ENCODE results near the gene ATG7. TPM values are rescaled to one million over a fixed set of nuclear protein-coding genes. Genes with fewer than 3 reads are reported as not detected.
"Not testable (repeated sequence)": the region's sequence is repeated elsewhere in the genome, so short reads cannot be mapped to it uniquely, and the experiment has no call there.

ATG7 gene
- total RNA-seq, 1 experiment from 2014 or later, result 11.4 TPM

DNA sequence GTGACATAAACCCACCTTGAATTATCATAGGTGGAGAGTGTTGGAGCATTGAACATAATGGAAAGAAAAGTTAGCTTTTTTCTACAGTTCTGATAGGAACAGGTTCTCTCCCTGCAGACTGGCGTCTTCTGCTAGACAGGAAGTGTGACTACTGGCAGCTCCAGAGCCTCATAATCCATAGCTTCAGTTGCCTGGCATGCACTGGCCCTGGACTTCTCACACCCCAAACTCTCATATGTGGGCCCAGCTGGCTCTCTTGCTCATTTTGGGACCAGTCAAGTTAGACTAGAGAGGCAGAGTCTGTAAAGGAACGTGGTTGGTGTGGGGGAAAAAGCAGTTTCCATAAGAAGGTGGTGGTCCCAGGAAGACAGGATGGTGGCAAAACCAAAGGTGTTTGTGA lies 191.4 kb downstream of the ATG7 start:
- no peak for DNase-seq (ENCODE audit: low spot score)

DNA sequence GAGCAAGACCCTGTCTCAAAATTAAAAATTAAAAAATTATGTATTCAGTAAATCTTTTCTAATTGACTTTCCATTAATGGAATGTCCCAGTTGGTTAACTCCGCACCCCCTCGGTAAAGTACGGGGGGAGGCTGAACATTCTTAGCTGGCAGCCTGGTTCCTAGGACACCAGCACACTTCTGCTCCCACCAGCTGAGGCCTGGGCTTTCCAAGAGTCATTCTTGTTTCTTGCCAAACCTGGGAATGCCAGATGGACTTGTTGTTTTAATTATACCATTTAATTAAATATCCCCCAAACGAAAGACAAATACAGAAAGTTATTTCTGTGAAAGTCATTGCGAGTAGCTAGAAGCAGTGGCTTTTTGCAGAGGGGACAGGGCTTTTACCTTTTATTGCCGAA lies 192.2 kb downstream of the ATG7 start:
- no peak for DNase-seq (ENCODE audit: low spot score)

DNA sequence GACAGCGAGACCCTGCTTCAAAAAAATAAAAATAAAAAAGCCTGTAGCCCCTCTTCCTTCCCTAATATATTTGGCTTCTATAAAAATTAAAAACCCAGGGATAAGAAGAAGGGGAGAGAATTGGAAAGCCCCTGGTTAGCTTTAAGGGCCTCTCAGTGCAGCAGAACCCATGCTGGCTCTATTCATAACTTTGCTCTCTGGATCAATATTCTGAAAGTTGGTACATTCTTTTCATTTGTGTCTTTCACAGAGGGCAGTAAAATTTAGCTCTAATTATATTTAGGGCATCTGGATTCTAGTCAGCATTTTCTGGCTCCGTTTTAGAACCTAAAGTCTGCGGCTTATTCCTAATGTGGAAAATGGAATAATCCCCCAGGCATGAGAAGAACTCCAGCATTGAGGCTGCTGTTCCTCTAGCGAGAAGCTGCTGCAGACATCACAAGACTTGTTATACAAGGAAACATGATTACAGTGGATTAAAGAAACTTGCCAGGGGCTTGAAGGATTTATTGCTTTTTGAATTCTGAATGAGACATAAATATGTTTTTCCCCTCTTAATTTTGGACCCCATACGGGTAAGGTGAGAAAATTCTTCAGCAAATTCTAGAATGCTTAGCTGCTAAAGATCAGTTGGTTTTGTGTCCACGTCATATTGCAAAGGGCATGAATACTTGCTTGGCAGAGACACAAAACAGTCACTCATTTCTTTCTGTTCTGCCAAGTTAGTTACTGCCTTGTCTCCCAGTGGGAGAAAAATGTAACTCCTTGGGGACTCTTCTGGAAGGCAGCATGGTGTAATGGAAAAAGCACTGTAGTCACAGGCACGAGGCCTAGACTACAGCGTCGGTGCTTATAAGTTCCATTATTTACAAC lies 193.8 kb downstream of the ATG7 start:
- no peak for DNase-seq (ENCODE audit: low spot score)

DNA sequence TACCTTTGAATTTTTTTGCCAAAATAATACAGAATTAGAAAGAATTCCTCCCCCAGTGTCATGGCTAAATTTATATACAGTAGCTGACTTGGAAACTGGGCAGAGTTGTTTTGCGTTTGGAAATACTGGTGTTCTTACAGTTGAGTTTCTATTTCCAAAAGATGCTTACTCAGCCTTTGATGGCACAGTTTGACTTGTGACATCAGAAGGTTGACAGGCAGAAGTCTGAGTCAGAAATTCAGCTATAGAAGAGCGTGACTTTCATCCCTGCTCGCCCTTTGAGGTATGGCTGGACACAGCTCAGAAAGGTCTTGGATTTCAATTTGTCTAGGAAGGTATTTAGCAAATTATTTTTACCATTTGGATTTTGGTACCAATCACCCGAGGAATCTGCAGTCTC lies 195.7 kb downstream of the ATG7 start:
- DNase-seq (ENCODE audit: low spot score), result no peak

DNA sequence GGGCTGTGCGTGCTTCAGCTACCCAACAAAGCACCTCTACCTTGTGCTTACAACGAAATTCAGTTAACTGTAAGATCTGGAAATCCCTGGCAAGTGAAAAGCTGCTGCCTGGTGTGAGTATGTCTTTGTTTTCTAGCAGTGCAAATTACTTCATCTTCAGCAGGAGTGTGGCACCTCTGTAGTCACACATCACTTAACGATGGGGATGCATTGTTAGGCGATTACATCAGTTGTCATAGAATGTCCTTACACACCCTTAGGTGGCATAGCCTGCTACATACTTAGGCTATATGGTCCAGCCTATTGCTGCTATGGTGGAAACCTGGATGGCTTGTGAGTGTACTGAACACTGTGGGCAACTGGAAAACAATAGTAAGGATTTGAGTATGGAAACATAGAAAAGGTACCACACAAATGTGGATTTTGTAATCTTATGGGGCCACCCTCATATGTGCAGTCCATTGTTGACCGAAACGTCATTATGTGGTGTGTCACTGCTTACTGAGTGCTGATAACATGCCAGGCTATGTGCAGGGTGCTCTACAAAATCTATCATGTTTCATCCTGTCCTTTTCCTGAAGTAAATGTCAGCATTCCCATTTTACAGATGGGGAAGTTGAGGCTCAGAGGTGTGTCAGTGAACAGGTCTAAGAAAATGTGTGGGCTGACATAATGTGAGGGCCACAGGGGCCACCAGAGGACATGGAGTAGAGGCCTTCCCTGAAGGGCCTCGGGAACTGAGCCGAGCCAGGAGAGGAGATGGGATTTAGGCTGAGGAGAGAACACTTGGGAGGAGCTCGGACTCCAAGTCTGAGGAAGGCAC lies 198.0 kb downstream of the ATG7 start:
- no peak for DNase-seq (ENCODE audit: low spot score)

DNA sequence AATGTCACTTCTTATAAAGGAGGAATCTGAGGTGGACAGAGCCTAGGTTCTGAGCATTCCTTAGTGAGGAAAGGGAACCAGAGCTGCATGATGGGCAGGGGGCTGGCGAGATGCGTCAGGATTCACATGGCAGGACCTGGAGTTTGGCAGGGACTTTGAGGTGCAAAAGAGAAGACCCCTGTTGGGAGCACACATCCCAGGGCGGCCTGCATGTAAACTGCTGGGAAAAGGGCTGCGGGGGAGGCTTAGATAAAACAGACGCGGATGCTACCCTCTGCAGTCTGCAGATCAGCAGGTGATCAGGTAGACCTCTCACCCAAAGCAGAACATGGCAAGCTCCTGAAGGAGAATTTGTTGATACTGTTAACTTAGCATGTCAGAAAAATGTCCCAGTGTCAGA lies 203.1 kb downstream of the ATG7 start:
- no peak for DNase-seq (ENCODE audit: low spot score)

DNA sequence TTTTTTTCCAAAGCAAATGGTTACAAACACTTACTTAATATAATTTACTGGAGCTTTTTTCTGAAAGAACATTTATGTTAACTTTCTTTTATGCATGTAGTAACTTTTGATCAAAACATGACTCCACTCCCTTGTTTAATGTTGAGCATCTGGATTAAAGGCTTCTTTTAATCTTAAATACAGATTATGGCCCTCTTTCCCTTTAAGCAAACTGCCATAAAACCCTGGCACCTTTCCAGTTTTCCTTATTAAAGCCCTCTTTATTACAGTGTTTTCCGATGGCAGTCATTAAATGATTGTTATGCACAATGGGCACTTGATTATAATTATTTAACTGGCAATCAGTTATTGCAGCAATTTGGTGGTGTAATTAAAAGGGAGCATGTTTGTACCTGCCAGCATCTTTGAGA lies 204.5 kb downstream of the ATG7 start:
- DNase-seq (ENCODE audit: low spot score), result peak; percentile 57

DNA sequence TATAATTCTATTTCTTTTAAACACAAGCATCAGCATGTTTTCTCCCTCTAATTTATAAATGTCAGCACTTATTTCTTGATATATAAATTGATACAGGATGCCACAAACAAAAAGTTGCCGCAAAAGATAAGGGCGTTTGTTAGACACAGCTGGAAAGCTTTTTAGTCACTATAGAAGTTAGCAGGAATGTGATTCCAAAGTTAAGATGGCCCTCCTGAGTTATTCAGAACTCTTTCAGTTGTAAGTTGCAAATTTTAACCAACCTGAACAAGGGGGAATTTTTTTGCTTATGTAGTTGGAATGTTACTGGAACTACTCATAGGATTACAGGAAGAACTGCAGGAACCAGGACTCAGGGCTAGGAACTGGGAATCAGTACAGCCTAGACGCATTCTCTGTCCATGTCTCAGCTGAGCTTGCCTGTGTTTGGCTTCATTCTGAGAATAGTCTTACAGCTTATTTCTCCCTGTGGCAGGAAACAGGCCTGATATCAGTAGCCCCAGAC lies 205.3 kb downstream of the ATG7 start:
- peak; percentile 18 for DNase-seq (ENCODE audit: low spot score)

DNA sequence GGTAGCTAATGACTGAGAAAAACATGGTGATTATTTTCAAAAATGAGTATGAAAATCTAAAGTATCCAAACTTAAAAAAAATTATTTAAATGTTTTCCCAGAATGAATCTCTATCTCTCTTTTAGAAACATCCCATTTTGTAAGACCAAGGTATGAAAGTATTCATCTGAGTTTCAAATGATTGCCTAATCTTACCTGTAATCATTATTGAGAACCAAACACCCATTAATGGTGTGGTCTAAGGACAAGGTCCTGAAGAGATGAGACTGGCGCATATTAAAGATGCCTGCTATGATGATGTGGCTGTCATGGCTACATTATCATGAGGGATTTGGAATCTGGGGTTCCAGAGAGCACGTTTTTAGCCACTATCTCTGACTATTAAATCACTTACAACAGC lies 206.0 kb downstream of the ATG7 start:
- no peak for DNase-seq (ENCODE audit: low spot score)

DNA sequence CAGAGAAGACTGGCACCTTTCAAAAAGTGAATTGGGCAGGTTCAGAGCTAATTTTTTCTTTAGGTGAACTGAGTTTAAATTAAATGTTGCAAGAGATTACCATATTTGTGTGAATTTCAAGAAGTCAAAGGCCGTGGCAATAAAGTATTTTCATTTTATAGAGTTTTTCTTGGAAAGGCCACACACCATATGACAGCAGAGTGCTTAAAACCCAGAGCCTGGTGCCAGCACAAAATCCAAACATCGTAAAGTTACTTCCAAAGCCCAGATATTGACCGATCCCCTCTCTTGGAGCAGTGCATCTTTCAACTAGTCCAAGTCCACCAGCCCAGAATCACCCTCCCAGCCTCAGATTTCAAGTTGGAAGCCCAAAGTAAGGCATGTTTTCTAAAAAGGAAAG lies 207.0 kb downstream of the ATG7 start:
- no peak for DNase-seq (ENCODE audit: low spot score)

DNA sequence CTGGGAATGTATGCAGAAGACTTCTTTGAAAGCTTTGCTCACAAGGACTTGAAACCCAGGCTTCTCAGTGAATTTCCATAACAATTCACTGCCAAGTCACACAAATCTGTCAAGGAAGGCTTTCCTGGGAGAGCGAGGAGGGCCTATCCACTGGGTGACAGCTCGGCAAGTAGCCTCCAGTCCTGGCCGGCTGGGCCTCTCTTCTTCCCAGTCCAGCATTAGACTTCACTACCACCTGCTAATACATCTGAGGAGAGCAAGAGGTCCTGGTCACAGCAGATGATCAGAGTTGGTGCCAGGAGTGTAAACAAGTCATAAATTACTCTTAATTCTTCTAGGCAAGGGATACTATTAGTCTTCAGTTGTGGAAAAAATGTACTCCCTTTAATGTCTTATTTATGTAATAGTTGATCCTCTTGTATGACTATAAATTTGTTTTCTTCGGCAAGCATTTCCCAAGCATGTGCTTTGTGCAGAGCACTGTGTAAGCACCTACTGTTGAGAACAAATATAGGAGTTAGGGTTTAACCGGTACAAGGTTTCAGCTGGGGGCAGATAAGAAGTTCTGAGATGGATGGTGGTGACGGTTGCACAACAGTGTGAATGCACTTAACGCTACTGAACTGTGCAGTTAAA lies 208.6 kb downstream of the ATG7 start:
- peak; percentile 32 for DNase-seq (ENCODE audit: low spot score)

DNA sequence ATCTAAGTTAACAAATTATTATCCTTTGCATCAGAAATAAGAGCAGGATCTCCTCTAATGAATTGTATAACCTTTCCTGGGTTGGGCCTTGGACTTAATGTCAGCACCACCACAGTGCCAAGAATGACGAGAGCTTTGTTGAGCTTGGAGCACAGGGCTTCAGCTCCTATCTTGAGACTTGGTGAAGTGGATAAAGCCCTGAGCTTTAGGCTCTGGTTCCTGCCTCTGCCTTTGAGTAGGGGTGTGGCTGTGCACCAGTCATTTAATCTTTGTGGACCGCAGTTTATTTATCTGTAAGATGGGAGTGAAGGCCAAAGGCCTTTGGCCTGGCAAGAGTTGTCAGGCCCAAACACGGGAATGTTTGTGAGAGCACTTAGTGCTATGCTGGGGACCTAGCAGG lies 209.4 kb downstream of the ATG7 start:
- no peak for DNase-seq (ENCODE audit: low spot score)

DNA sequence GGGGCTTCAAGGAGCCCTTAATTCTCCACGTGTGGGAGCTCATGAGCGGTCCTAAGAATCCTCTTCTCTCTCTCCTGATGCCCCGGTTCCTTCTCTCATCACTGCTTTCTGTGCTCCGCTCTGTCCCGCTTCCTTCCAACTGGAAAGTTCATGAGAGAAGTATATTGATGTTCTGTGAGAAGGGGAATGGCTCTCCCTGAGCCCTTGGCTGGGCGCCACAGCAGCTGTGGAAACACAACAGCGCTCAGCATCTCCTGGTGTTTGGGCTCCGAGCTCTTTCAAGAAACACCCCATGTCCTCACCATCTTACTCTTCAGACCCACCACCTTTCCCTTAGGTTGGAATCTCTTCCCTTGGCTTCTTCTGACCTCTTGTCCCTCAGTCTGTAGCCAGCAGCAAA lies 209.8 kb downstream of the ATG7 start:
- DNase-seq (ENCODE audit: low spot score), result no peak

DNA sequence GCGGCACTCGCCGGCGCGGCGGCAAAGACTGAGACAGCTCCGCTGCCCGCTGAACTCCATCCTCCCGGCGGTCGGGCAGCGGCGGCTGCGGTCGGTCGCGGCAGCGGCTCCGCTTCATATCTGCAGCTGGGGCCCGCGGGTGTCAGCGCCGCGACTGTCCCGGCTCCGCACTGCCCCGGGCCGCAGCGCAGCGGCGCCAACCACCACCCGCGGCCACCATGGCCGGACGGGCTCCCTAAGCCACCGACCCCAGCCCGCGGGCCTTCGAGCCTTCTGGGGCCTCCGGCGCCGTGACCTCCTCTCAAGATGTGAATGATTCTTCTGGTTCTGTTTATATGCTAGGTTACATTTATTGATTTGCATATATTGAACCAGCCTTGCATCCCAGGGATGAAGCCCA lies 216.2 kb downstream of the ATG7 start:
- DNase-seq (ENCODE audit: low spot score), result not testable (repeated sequence)

DNA sequence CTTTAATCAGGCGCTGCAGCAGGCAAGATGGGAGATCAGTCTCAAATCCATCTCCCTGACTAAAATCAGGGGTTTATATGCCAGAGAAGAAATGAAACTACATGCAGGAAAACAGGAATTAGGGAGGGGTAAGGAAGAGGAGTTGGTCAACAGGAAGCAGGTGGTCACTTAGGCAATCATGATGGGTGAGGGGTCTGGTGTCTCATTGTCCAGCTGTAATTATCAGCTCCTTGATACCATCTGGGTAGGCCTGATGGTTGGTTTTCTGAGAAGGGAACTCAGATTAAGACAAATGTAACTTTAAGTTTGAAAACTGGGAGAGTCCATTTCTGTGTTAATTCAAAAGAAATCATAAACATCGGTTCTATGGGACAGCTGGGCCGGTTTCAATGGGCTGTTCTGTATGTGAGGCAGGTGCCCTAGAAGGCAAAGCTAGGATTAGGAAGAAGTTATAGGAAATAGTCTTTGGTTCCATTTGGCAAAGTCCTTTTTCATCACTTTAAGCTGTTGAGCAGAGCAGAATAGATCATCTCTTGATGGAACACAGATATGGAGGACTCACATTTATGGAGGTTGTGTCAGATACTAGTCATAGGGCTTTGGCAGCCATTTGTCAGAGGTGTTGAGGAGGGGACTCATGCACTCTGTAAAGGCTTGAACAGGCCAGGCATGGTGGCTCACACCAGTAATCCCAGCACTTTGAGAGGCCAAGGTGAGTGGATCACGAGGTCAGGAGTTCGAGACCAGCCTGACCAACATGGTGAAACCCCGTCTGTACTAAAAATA lies 222.1 kb downstream of the ATG7 start:
- no peak for DNase-seq (ENCODE audit: low spot score)

DNA sequence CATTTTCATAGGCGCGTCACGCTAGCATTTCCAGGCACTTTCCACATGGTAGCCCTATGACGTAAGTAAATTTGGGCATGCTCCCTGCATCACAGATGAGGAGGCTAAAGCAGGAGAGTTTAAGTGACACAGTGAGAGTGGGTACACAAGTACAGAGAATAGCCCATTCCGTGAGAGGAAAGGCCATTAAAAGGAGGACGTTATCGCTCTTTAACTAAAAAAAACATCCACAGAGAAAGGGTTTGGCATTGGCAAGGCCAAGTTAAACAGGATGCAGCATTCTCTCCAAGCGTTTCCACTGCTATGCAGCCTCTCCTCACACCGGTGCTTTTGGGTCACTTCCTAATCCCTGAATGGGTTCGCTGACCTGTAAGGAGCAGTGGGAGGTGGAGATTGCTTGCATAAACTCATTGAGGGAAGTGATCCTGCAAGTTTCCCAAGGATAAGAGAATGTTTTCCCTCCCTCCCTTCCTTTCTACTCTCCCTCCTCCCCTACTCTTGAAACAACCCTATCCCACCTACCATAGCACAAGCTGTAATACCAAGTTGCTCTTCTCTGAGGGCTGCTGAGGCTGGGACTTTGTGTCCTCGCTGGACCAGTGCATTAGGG lies 223.9 kb downstream of the ATG7 start:
- no peak for DNase-seq (ENCODE audit: low spot score)

DNA sequence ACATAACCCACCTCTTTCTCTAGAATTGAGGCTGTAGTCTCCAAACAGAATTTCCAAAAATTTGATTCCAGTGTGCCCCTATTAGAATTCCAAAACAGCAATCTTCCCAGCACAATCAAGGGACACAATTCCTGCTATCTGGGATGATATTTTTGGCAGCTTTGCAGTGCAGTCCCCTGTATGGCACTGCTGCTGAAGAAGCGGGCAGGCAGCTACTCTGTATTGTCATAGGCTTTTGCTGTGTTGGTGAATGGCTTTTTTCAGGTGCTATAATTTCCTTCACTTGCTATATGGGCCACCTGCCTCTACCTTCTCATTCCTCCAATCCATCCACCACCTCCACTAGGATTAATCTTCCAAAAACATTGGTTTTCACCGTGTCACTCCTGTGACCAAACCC lies 226.0 kb downstream of the ATG7 start:
- no peak for DNase-seq (ENCODE audit: low spot score)

DNA sequence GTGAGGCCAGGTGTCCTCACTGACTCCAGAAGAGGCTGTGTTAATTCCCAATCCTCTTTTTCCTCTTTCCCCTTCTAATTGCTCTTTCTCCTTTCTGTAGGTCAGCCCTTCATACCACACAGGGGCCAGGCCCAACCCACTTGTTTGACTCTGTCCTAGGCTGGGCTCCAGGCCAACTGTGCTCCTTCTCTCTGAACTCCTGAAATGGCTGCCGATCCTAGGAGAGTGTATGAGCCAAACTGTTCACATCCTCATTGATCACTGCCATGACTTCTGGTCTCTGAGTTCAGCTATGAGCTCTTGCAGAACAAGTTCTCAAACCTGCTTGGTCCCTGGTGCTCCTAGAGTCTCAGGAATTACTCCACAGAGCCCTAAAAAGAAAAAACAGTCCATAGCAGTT lies 226.4 kb downstream of the ATG7 start:
- peak; percentile 61 for DNase-seq (ENCODE audit: low spot score)

DNA sequence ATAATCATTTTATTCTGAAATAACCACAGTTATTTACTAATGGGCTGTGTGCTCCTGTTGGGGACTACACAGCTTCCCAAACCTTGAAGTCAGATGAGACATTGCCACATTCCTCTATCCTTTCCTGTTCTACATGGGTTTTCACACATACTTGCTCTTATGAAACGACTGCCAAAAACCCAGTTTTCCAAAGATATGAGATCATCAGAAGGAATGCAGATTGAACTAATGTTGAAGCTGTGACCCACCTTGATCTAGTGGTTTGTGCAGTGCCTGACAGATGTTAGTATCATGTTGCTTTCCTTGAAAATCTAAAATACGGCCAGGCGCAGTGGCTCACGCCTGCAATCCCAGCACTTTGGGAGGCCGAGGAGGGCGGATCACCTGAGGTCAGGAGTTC lies 226.9 kb downstream of the ATG7 start:
- peak; percentile 2 for DNase-seq (ENCODE audit: low spot score)

DNA sequence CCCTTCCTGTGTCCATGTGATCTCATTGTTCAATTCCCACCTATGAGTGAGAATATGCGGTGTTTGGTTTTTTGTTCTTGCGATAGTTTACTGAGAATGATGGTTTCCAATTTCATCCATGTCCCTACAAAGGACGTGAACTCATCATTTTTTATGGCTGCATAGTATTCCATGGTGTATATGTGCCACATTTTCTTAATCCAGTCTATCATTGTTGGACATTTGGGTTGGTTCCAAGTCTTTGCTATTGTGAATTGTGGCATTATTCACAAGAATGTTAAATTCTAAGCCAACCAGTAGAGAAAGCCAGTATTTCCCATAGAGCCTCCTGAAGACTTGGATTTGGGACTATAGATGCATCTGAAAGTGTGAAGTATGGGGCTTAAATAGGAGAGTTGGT lies 230.2 kb downstream of the ATG7 start:
- DNase-seq (ENCODE audit: low spot score), result not testable (repeated sequence)

DNA sequence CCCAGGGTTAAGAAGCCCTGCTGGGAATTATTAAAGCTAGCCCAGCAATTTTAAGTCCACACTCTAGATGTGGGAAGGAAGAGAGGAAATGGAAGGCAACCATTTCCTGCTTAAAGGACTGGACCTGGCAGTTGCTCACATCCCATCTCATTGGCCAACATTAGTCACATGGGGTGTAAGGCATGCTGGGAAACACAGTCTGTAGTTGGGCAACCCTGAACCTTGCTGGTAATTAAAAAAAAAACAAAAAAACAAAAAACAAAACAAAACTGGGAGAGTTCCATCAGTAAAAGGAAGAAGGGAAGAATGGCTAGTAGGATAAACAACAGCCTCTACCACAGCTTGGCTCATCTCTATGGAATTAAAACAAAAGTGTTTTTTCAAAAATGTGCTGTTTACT lies 235.5 kb downstream of the ATG7 start:
- no peak for DNase-seq (ENCODE audit: low spot score)
